OCI-LY1 (cell line): ENCODE results near the gene SNTG2.

Source experiments
- H2AFZ ChIP-seq: fragments of 200-600 bp; sonication (generic), shearing (Covaris generic); 2 replicates; pipeline ENCODE4 v1.6.0; 2014; ENCODE audit warnings: antibody characterized with exemption, mild to moderate bottlenecking, low read length
- H3F3A ChIP-seq: fragments of 200-600 bp; sonication (generic), shearing (Covaris generic); 2 replicates; pipeline ENCODE4 v1.6.0; 2014; ENCODE audit warnings: mild to moderate bottlenecking, antibody characterized with exemption, low read length, moderate library complexity; ENCODE audit not compliant: insufficient read depth
- H3K27ac ChIP-seq: fragments of 200-600 bp; sonication (generic); 2 replicates; pipeline ENCODE4 v1.5.1; 2014; ENCODE audit warnings: low read length, mixed run types, mild to moderate bottlenecking, low read depth; ENCODE audit not compliant: poor library complexity, severe bottlenecking
- H3K27me3 ChIP-seq: fragments of 200-600 bp; sonication (generic); 2 replicates; pipeline ENCODE4 v1.6.0; 2014; ENCODE audit warnings: antibody characterized with exemption, mild to moderate bottlenecking, low read length, moderate library complexity; ENCODE audit not compliant: insufficient read depth
- H3K36me3 ChIP-seq: fragments of 200-600 bp; sonication (generic); 2 replicates; pipeline ENCODE4 v1.6.1; 2014; ENCODE audit warnings: mild to moderate bottlenecking, antibody characterized with exemption, low read length, moderate library complexity, mixed read lengths; ENCODE audit not compliant: insufficient read depth
- H3K4me1 ChIP-seq: fragments of 200-600 bp; sonication (generic); 2 replicates; pipeline ENCODE4 v1.5.1; 2014; ENCODE audit warnings: mild to moderate bottlenecking, low read length, moderate library complexity; ENCODE audit not compliant: insufficient read depth, severe bottlenecking
- H3K4me2 ChIP-seq: fragments of 200-600 bp; sonication (generic), shearing (Covaris generic); 2 replicates; pipeline ENCODE4 v1.6.1; 2014; ENCODE audit warnings: low read length
- H3K4me3 ChIP-seq: fragments of 200-600 bp; sonication (generic); 2 replicates; pipeline ENCODE4 v1.5.1; 2014; ENCODE audit warnings: low read length, low read depth, mild to moderate bottlenecking, mixed read lengths; ENCODE audit not compliant: poor library complexity, severe bottlenecking
- H3K79me2 ChIP-seq: fragments of 200-600 bp; shearing (Covaris generic); 2 replicates; pipeline ENCODE4 v1.6.1; 2016; ENCODE audit warnings: mixed run types, low read length, mixed read lengths; ENCODE audit not compliant: insufficient read depth
- H3K9ac ChIP-seq: fragments of 200-600 bp; sonication (generic), shearing (Covaris generic); 2 replicates; pipeline ENCODE4 v1.6.1; 2014; ENCODE audit warnings: mild to moderate bottlenecking, low read length, mixed read lengths
- H3K9me2 ChIP-seq: fragments of 200-600 bp; sonication (generic), shearing (Covaris generic); 2 replicates; pipeline ENCODE4 v1.6.1; 2014; ENCODE audit warnings: low read depth, mild to moderate bottlenecking, low read length, mixed read lengths
- H3K9me3 ChIP-seq: fragments of 200-600 bp; shearing (Covaris generic); 2 replicates; pipeline ENCODE4 v1.6.1; 2014; ENCODE audit warnings: low read length, mixed read lengths
- H4K20me1 ChIP-seq: fragments of 200-600 bp; sonication (generic), shearing (Covaris generic); 2 replicates; pipeline ENCODE4 v1.6.0; 2016; ENCODE audit warnings: mild to moderate bottlenecking, low read length; ENCODE audit not compliant: insufficient read depth
- EZH2 ChIP-seq: fragments of 200-600 bp; sonication (generic), shearing (Covaris generic); IDR thresholded peaks from 2 replicates; pipeline ENCODE4 v1.8.0; 2017; ENCODE audit warnings: borderline replicate concordance, mixed run types, mild to moderate bottlenecking, antibody characterized with exemption, low read length, moderate library complexity, mixed read lengths
- TF ChIP-seq, protein P1 (sequence below): fragments of 200-600 bp; sonication (generic), shearing (Covaris generic); IDR thresholded peaks from 2 replicates; pipeline ENCODE4 v1.5.1; 2017; ENCODE audit warnings: mild to moderate bottlenecking, antibody characterized with exemption, low read length, moderate library complexity, mixed read lengths

The SNTG2 gene

GRCh38 chr2:1081451-1082225 lies 131.0 kb downstream of the SNTG2 start:
- TF ChIP-seq EZH2 = no peak
- TF ChIP-seq, protein P1, sequence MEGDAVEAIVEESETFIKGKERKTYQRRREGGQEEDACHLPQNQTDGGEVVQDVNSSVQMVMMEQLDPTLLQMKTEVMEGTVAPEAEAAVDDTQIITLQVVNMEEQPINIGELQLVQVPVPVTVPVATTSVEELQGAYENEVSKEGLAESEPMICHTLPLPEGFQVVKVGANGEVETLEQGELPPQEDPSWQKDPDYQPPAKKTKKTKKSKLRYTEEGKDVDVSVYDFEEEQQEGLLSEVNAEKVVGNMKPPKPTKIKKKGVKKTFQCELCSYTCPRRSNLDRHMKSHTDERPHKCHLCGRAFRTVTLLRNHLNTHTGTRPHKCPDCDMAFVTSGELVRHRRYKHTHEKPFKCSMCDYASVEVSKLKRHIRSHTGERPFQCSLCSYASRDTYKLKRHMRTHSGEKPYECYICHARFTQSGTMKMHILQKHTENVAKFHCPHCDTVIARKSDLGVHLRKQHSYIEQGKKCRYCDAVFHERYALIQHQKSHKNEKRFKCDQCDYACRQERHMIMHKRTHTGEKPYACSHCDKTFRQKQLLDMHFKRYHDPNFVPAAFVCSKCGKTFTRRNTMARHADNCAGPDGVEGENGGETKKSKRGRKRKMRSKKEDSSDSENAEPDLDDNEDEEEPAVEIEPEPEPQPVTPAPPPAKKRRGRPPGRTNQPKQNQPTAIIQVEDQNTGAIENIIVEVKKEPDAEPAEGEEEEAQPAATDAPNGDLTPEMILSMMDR = no peak
- no peak overlapping the region for H2AFZ ChIP-seq
- H3F3A ChIP-seq = no peaks in the 10 kb centered on the region
- no peaks in the 10 kb centered on the region for H3K4me1 ChIP-seq
- no peaks in the 10 kb centered on the region for H3K9me3 ChIP-seq
- H3K79me2 ChIP-seq = no peaks in the 10 kb centered on the region
- no peaks in the 10 kb centered on the region for H3K9me2 ChIP-seq
- no peak overlapping the region for H3K4me3 ChIP-seq
- H3K36me3 ChIP-seq = no peaks in the 10 kb centered on the region
- H3K27me3 ChIP-seq = no peaks in the 10 kb centered on the region
- H3K4me2 ChIP-seq = no peak overlapping the region
- H3K9ac ChIP-seq = no peak overlapping the region
- H3K27ac ChIP-seq = no peak overlapping the region
- no peaks in the 10 kb centered on the region for H4K20me1 ChIP-seq

DNA sequence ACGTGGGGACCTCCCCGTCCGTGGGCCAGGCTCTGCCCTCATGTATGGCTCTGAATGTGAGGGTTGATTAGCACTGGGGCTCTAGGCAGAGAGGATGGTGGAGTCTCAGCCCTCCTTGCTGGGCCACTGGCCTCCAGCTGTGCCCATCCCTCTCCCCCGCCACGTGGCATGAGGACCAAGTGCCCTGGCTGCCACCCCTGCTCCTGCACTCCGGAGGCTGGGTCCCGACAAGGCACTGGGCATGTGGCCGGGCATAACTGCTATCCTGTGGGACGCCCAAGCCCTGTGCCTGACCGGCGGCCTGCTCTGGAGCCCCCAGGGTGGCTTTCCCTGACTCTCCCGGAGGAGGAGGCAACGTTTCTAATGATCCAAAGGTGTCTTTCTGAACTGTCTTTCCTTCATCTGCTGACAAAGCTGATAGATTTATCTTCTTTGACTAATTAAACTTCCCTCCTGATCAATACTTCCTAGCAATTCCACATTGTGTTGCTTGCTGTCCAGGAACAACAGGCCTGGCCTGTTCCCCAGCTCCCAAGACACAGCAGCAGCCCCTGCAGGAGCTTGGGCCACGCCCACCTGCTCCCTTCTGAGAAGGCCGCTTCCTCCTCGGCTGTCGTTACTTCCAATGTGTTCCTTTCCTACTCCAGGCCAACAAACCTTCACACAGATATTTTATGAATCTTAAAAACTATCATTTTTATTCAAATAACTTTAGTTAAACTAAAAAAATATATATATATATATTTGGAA lies 132.0 kb downstream of the SNTG2 start:
- no peaks in the 10 kb centered on the region for H3K4me1 ChIP-seq
- no peak overlapping the region for H3K4me3 ChIP-seq
- H3K79me2 ChIP-seq = no peaks in the 10 kb centered on the region
- H3K27me3 ChIP-seq = no peaks in the 10 kb centered on the region
- no peak overlapping the region for H3K4me2 ChIP-seq
- H3F3A ChIP-seq = no peaks in the 10 kb centered on the region
- no peaks in the 10 kb centered on the region for H3K9me3 ChIP-seq
- TF ChIP-seq, protein P1 = no peak
- TF ChIP-seq EZH2 = no peak
- no peaks in the 10 kb centered on the region for H4K20me1 ChIP-seq
- no peak overlapping the region for H3K27ac ChIP-seq
- no peaks in the 10 kb centered on the region for H3K9me2 ChIP-seq
- H3K36me3 ChIP-seq = no peaks in the 10 kb centered on the region
- no peak overlapping the region for H2AFZ ChIP-seq
- H3K9ac ChIP-seq = no peak overlapping the region

DNA sequence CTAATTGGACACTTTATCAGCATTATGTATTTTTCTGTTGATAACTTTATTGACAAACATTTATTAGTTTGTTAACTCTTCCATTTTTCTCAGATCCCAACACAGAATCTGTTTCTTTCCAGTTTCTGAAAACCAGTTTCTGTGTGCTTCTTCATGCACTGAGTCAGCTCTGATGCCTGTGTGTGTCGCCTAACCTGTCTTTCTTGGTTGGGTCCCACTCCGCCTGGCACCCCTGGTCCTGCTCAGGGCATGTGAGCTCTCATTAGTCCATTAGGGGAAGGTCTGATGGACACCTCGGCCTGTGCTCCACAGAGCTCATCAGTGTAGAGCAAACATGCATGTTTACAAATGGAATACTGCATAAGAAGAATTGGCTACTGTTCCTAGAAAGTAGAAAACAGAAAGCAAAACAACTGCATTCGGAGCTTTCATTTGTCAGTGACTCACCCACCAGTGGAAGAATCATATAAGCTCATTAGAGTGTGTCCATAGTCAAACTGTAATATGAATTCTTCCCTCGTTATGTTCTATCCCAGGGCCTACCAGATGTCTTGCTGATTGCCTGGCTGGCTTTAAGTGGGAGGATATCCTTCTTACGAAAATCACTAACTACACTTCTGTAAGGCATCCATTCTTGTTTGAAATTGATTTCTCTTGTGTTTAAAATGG lies 137.7 kb downstream of the SNTG2 start:
- Histone ChIP-seq H3K9me2 (no peaks in the 10 kb centered on the region), H3F3A (no peaks in the 10 kb centered on the region), H3K79me2 (no peaks in the 10 kb centered on the region), H3K4me2 (no peak overlapping the region), H3K27ac (no peak overlapping the region), H3K9ac (no peak overlapping the region), H3K36me3 (no peaks in the 10 kb centered on the region), H3K27me3 (peaks cover 5% of the 10 kb centered on the region; the same call in 1 of the 2 replicates), H3K4me3 (no peak overlapping the region), H2AFZ (no peak overlapping the region), H3K9me3 (no peaks in the 10 kb centered on the region), H3K4me1 (no peaks in the 10 kb centered on the region), H4K20me1 (no peaks in the 10 kb centered on the region)
- no peak for TF ChIP-seq EZH2
- TF ChIP-seq, protein P1 = no peak
